ENCODE data around the gene RUNX2.

DNA sequence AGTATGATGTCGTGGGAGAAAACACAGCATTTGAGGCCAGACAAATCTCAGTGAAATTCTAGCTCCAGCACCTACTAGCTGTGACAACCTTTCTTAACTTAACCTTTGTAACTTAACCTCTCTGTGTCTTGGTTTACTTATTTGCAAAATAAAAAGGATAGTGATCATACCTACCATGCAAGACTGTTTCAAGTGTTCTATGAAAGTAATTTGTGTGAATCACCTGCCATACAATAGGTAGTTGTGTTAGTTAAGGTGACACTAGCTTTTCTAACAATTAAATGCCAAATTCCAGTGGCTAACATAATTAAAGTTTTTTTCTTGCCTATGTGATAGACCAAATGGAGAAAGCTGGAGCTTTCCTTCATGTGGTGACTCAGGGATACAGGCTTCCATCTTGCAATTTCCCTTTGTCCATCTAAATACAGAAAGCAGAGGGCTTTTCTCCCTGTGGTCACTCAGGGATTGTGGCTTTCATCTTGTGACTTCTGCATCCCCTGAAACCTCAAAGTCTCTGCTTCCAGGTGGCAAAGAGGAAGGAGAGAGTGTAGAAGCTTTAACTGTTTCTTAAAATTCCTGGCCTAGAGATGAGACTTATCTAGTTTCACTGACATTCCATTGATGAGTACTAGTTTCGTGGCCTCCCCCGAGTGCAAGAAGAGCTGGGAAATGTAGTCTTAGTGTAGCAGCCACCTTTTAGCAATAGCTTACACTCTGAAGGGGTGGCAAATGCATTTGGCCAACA is 376.1 kb downstream of the RUNX2 start:
- TF ChIP-seq, protein P1, sequence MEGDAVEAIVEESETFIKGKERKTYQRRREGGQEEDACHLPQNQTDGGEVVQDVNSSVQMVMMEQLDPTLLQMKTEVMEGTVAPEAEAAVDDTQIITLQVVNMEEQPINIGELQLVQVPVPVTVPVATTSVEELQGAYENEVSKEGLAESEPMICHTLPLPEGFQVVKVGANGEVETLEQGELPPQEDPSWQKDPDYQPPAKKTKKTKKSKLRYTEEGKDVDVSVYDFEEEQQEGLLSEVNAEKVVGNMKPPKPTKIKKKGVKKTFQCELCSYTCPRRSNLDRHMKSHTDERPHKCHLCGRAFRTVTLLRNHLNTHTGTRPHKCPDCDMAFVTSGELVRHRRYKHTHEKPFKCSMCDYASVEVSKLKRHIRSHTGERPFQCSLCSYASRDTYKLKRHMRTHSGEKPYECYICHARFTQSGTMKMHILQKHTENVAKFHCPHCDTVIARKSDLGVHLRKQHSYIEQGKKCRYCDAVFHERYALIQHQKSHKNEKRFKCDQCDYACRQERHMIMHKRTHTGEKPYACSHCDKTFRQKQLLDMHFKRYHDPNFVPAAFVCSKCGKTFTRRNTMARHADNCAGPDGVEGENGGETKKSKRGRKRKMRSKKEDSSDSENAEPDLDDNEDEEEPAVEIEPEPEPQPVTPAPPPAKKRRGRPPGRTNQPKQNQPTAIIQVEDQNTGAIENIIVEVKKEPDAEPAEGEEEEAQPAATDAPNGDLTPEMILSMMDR (IDR thresholded peaks at IDR 0.05), result no peak
- TF ChIP-seq EZH2 (IDR thresholded peaks at IDR 0.05), result no peak
- TF ChIP-seq EZH2phosphoT487 (IDR thresholded peaks at IDR 0.05), result no peak
